ENCODE data around the gene DLX5. TPM values are rescaled to one million over a fixed set of nuclear protein-coding genes. Genes with fewer than 3 reads are reported as not detected.
A peak's percentile ranks its signal among the peaks of the same experiment; 100 is the strongest.

DLX5 gene
- total RNA-seq, 1 donor from 2014 or later: not detected

- Histone ChIP-seq H3K36me3 (no peaks in the 10 kb centered on the region), H3K4me1 (no peaks in the 10 kb centered on the region), H3K27me3 (no peaks in the 10 kb centered on the region), H3K9me3 (no peaks in the 10 kb centered on the region), H3K27ac (peak overlapping the region in 1 of 2 donors; percentile 0), H3K4me3 (no peak overlapping the region)
- TF ChIP-seq, protein P1, sequence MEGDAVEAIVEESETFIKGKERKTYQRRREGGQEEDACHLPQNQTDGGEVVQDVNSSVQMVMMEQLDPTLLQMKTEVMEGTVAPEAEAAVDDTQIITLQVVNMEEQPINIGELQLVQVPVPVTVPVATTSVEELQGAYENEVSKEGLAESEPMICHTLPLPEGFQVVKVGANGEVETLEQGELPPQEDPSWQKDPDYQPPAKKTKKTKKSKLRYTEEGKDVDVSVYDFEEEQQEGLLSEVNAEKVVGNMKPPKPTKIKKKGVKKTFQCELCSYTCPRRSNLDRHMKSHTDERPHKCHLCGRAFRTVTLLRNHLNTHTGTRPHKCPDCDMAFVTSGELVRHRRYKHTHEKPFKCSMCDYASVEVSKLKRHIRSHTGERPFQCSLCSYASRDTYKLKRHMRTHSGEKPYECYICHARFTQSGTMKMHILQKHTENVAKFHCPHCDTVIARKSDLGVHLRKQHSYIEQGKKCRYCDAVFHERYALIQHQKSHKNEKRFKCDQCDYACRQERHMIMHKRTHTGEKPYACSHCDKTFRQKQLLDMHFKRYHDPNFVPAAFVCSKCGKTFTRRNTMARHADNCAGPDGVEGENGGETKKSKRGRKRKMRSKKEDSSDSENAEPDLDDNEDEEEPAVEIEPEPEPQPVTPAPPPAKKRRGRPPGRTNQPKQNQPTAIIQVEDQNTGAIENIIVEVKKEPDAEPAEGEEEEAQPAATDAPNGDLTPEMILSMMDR (IDR thresholded peaks at IDR 0.05): no peak
- intact Hi-C loops (cut with DNase I): no loop called here
- no peak for DNase-seq (ENCODE audit: low spot score in 2 of 2)
Measured at GRCh38 chr7:96973986-96974385, 50.6 kb downstream of the DLX5 start.

DNA sequence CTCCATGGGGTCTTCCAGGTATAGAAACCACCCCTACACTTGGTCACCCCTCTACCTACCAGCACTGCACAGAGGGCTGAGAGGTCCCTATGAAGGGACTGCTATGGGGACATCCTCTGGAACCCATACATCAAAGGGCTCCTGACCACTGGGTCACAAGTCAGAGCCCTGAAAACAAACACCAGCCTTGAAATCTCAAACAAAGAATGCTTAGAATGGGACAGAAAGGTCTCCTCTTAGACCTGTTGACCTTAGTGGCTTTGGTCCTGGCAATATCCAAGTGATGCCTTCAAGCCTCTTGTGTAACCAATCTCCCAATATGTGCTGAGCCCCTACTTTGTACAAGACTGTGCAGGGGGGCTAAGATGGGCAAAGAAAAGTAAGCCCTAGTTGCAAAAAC, 53.9 kb downstream of the DLX5 start:
- H3K4me3 ChIP-seq: no peak overlapping the region
- no peaks in the 10 kb centered on the region for H3K9me3 ChIP-seq
- H3K27me3 ChIP-seq: no peaks in the 10 kb centered on the region
- TF ChIP-seq, protein P1 (IDR thresholded peaks at IDR 0.05): no peak
- no peaks in the 10 kb centered on the region for H3K4me1 ChIP-seq
- no peak overlapping the region for H3K27ac ChIP-seq
- intact Hi-C loops (cut with DNase I): no loop called here
- H3K36me3 ChIP-seq: no peaks in the 10 kb centered on the region
- DNase-seq (ENCODE audit: low spot score in 2 of 2): no peak

Other genes with a start within 250 kb of the DLX5 start
- not detected for gene DLX6, start 19.3 kb downstream of the DLX5 start, total RNA-seq
- gene SDHAF3, start 92.9 kb upstream of the DLX5 start, total RNA-seq: not detected

Data from ascending aorta (tissue), 2 donors.